ENCODE data around the gene TNIP2.
"Not testable (repeated sequence)": the region's sequence is repeated elsewhere in the genome, so short reads cannot be mapped to it uniquely, and the experiment has no call there.

The TNIP2 gene

DNA sequence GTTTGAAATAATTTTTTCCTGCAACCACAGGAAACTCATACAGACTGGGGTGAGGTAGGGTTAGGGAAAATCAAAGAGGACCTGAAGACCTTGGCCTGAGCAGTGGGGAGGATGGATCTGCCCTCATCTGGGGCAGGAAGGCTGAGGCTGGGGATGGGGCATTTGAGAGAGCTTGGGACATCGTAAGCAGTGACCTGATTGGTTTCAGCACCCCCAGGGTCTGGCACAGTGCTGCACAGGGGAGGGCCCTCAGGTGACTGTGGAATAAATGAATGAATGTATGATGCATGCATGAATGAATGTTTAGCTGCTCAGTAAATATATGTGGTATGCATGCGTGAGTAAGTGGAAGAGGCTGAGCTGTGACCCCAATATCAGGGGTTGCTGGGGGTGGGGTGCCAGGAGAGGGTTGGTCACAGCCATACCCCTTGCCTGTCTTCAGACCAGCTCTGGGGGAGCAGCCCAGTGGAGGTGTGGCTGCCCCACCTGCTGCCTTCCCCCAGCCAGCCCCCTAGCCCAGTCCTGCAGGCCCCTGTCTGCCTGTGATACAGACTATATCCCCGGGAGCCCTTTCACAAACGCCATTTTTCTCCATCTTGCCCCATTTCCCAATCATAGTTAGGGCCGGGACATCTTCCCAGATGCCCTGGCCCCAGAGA, 11.0 kb upstream of the TNIP2 start:
- no peaks in the 10 kb centered on the region for H3K79me1 ChIP-seq (replicated peaks; ENCODE audit: low read length, poor library complexity, severe bottlenecking)
- 94% methylated on average over 5 of the region's 5 CpGs for WGBS

DNA sequence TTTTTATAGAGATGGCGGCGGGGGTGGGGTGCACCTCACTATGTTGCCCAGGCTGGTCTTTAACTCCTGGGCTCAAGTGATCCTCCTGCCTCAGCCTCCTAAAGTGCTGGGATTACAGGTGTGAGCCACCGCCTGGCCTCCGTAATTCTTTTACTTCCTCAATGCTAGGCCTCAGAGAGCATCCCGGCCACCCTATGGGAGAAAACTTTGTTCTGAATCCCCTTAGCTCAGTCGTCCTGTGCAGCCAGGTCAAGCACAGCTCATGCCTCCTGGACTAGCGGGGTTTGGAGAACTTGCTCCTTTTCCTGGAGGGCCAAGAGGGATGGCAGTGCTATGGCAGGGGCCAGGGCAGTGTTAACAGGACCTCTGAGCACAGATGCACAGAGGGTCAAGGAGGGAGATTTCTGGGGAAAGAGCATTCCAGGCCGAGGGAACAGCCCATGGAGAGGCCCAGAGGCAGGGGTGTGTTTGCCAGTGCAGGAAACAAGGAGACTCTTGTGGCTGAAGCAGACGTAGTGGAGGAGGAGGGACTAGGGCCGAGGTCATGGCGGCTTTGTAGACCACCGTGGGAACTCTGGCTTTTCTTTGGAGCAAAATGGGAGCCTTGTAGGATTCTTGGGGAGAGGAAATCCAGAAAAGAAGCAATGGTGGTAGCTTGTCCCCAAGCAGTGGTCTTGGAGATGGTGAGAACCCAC, 9.8 kb upstream of the TNIP2 start:
- Histone ChIP-seq H2BK15ac (ENCODE audit: low read depth, poor library complexity, severe bottlenecking) (no peak overlapping the region), H3K4me3 (ENCODE audit: insufficient read depth in 1 of 2, low read depth in 1 of 2, low read length in 2 of 2) (no peak overlapping the region), H3K4ac (ENCODE audit: low read depth in 1 of 2, low read length in 2 of 2) (no peak overlapping the region), H2AFZ (ENCODE audit: low read depth, low read length) (no peak overlapping the region), H3K18ac (ENCODE audit: low read depth in 1 of 2, low read length in 2 of 2) (no peak overlapping the region), H3K79me1 (replicated peaks; ENCODE audit: low read length, poor library complexity, severe bottlenecking) (no peaks in the 10 kb centered on the region), H4K91ac (ENCODE audit: low read length) (no peak overlapping the region), H3K23ac (ENCODE audit: low read length in 2 of 2) (no peak overlapping the region), H4K8ac (ENCODE audit: low read length) (no peak overlapping the region), H3K4me1 (ENCODE audit: control insufficient read depth, insufficient read depth, low read depth, low read length) (peaks cover 9% of the 10 kb centered on the region), H3K36me3 (ENCODE audit: control insufficient read depth in 1 of 2, insufficient read depth in 2 of 2, low read depth in 1 of 2, low read length in 2 of 2) (no peaks in the 10 kb centered on the region), H3K27ac (ENCODE audit: low read length, poor library complexity, severe bottlenecking) (no peak overlapping the region), H2AK5ac (ENCODE audit: low read length, severe bottlenecking) (no peak overlapping the region), H2BK12ac (ENCODE audit: low read length in 2 of 2) (no peak overlapping the region), H3K9ac (ENCODE audit: low read length) (no peak overlapping the region), H3K4me2 (ENCODE audit: low read length, poor library complexity, severe bottlenecking) (no peak overlapping the region), H3K27me3 (ENCODE audit: control insufficient read depth in 1 of 2, insufficient read depth in 1 of 2, low read length in 2 of 2) (peaks cover 0 to 6% of the 10 kb centered on the region in 2 experiments), H2BK5ac (ENCODE audit: low read depth, low read length, poor library complexity, severe bottlenecking) (no peak overlapping the region), H3K9me3 (ENCODE audit: control insufficient read depth, low read length) (no peaks in the 10 kb centered on the region), H2BK120ac (ENCODE audit: low read depth, low read length) (no peak overlapping the region), H3K14ac (ENCODE audit: low read length in 2 of 2) (no peak overlapping the region)
- DNase-seq, result no peak
- WGBS, result 91% methylated on average over 12 of the region's 12 CpGs

More for the DNA sequence above, 11.0 kb upstream of the TNIP2 start:
- no peak overlapping the region for H2BK15ac ChIP-seq (ENCODE audit: low read depth, poor library complexity, severe bottlenecking)
- H3K4me3 ChIP-seq (ENCODE audit: insufficient read depth in 1 of 2, low read depth in 1 of 2, low read length in 2 of 2), result no peak overlapping the region
- H3K9ac ChIP-seq (ENCODE audit: low read length), result no peak overlapping the region
- no peak overlapping the region for H2AK5ac ChIP-seq (ENCODE audit: low read length, severe bottlenecking)
- no peak overlapping the region for H4K91ac ChIP-seq (ENCODE audit: low read length)
- H3K14ac ChIP-seq (ENCODE audit: low read length in 2 of 2), result no peak overlapping the region
- H2BK120ac ChIP-seq (ENCODE audit: low read depth, low read length), result no peak overlapping the region
- H4K8ac ChIP-seq (ENCODE audit: low read length), result no peak overlapping the region
- H3K4me2 ChIP-seq (ENCODE audit: low read length, poor library complexity, severe bottlenecking), result no peak overlapping the region
- no peaks in the 10 kb centered on the region for H3K9me3 ChIP-seq (ENCODE audit: control insufficient read depth, low read length)
- H3K4ac ChIP-seq (ENCODE audit: low read depth in 1 of 2, low read length in 2 of 2), result no peak overlapping the region
- no peak overlapping the region for H3K18ac ChIP-seq (ENCODE audit: low read depth in 1 of 2, low read length in 2 of 2)
- peaks cover 9% of the 10 kb centered on the region for H3K4me1 ChIP-seq (ENCODE audit: control insufficient read depth, insufficient read depth, low read depth, low read length)
- peaks cover 0 to 6% of the 10 kb centered on the region in 2 experiments for H3K27me3 ChIP-seq (ENCODE audit: control insufficient read depth in 1 of 2, insufficient read depth in 1 of 2, low read length in 2 of 2)
- no peak overlapping the region for H3K27ac ChIP-seq (ENCODE audit: low read length, poor library complexity, severe bottlenecking)
- H3K23ac ChIP-seq (ENCODE audit: low read length in 2 of 2), result no peak overlapping the region
- no peak overlapping the region for H2BK12ac ChIP-seq (ENCODE audit: low read length in 2 of 2)
- no peak for DNase-seq
- no peak overlapping the region for H2AFZ ChIP-seq (ENCODE audit: low read depth, low read length)
- H3K36me3 ChIP-seq (ENCODE audit: control insufficient read depth in 1 of 2, insufficient read depth in 2 of 2, low read depth in 1 of 2, low read length in 2 of 2), result no peaks in the 10 kb centered on the region
- no peak overlapping the region for H2BK5ac ChIP-seq (ENCODE audit: low read depth, low read length, poor library complexity, severe bottlenecking)

DNA sequence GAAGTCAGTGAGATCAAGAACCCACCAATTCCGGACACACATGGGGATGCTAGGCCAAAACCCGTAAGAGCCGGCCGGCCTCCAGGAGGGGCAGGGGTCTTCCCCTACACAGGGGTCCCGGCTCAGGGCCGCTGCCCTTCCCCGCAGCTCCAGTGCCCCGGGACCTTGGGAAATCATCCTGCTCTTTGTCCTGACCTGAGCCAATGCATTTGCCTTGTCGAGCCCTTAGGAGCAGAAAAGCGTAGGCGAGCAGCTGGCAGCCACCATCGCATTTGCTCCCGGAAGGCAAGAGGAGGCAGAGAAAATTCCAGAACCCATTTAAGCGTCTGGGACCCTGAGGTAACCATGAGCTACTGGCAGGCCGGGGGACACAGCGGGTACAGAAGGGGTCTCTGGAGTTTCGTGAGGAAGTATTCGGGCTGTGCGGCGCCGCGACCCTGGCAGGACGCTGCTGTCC, 7.4 kb upstream of the TNIP2 start:
- peaks cover 5% of the 10 kb centered on the region for H3K4me1 ChIP-seq (ENCODE audit: control insufficient read depth, insufficient read depth, low read depth, low read length)
- peak overlapping the region; percentile 91 for H2BK15ac ChIP-seq (ENCODE audit: low read depth, poor library complexity, severe bottlenecking)
- H4K8ac ChIP-seq (ENCODE audit: low read length), result peak overlapping the region; percentile 97
- peak overlapping the region; percentile 69 to 88 for H3K4ac ChIP-seq (ENCODE audit: low read depth in 1 of 2, low read length in 2 of 2)
- no peak overlapping the region for H3K23ac ChIP-seq (ENCODE audit: low read length in 2 of 2)
- peaks cover 0 to 6% of the 10 kb centered on the region in 2 experiments for H3K27me3 ChIP-seq (ENCODE audit: control insufficient read depth in 1 of 2, insufficient read depth in 1 of 2, low read length in 2 of 2)
- no peaks in the 10 kb centered on the region for H3K36me3 ChIP-seq (ENCODE audit: control insufficient read depth in 1 of 2, insufficient read depth in 2 of 2, low read depth in 1 of 2, low read length in 2 of 2)
- H2BK5ac ChIP-seq (ENCODE audit: low read depth, low read length, poor library complexity, severe bottlenecking), result no peak overlapping the region
- peak overlapping the region; percentile 36 for H2AFZ ChIP-seq (ENCODE audit: low read depth, low read length)
- H3K9me3 ChIP-seq (ENCODE audit: control insufficient read depth, low read length), result no peaks in the 10 kb centered on the region
- no peak for DNase-seq
- H3K18ac ChIP-seq (ENCODE audit: low read depth in 1 of 2, low read length in 2 of 2), result peak overlapping the region; percentile 59 to 77
- H3K9ac ChIP-seq (ENCODE audit: low read length), result peak overlapping the region; percentile 84
- no peak overlapping the region for H3K27ac ChIP-seq (ENCODE audit: low read length, poor library complexity, severe bottlenecking)
- H3K4me2 ChIP-seq (ENCODE audit: low read length, poor library complexity, severe bottlenecking), result peak overlapping the region; percentile 86
- H2BK12ac ChIP-seq (ENCODE audit: low read length in 2 of 2), result peak overlapping the region; percentile 38 to 87
- peak overlapping the region; percentile 21 to 78 for H3K4me3 ChIP-seq (ENCODE audit: insufficient read depth in 1 of 2, low read depth in 1 of 2, low read length in 2 of 2)
- peak overlapping the region; percentile 93 for H4K91ac ChIP-seq (ENCODE audit: low read length)
- no peak overlapping the region for H3K14ac ChIP-seq (ENCODE audit: low read length in 2 of 2)
- H2AK5ac ChIP-seq (ENCODE audit: low read length, severe bottlenecking), result no peak overlapping the region
- WGBS, result 92% methylated on average over 23 of the region's 23 CpGs
- H2BK120ac ChIP-seq (ENCODE audit: low read depth, low read length), result peak overlapping the region; percentile 30
- no peaks in the 10 kb centered on the region for H3K79me1 ChIP-seq (replicated peaks; ENCODE audit: low read length, poor library complexity, severe bottlenecking)

DNA sequence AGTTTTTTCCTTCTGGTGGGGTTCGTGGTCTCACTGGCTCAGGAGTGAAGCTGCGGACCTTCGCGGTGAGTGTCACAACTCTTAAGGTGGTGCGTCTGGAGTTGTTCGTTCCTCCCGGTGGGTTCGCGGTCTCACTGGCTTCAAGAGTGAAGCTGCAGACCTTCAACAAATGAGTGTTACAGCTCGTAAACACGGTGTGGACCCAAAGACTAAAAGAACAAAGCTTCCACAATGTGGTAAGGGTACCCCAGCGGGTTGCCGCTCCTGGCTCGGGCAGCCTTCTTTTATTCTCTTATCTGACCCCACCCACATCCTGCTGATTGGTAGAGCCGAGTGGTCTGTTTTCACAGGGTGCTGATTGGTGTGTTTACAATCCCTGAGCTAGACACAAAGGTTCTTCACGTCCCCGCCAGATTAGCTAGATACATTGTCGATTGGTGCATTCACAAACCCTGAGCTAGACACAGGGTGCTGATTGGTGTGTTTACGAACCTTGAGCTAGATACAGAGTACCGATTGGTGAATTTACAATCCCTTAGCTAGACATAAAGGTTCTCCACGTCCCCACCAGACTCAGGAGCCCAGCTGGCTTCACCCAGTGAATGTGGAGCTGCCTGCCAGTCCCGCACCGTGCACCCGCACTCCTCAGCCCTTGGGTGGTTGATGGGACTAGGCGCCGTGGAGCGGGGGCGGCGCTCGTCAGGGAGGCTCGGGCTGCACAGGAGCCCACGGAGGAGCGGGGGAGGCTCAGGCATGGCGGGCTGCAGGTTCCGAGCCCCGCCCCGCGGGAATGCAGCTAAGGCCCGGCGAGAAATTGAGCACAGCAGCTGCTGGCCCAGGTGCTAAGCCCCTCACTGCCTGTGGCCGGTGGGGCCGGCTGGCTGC, 6.6 kb upstream of the TNIP2 start:
- not testable (repeated sequence) for H3K4me3 ChIP-seq (ENCODE audit: insufficient read depth in 1 of 2, low read depth in 1 of 2, low read length in 2 of 2); H2AK5ac ChIP-seq (ENCODE audit: low read length, severe bottlenecking); DNase-seq; H2BK120ac ChIP-seq (ENCODE audit: low read depth, low read length); H4K91ac ChIP-seq (ENCODE audit: low read length); H3K4me2 ChIP-seq (ENCODE audit: low read length, poor library complexity, severe bottlenecking); H3K79me1 ChIP-seq (replicated peaks; ENCODE audit: low read length, poor library complexity, severe bottlenecking); H3K9me3 ChIP-seq (ENCODE audit: control insufficient read depth, low read length); H3K14ac ChIP-seq (ENCODE audit: low read length in 2 of 2); H3K23ac ChIP-seq (ENCODE audit: low read length in 2 of 2); H2AFZ ChIP-seq (ENCODE audit: low read depth, low read length); H3K27ac ChIP-seq (ENCODE audit: low read length, poor library complexity, severe bottlenecking); H2BK5ac ChIP-seq (ENCODE audit: low read depth, low read length, poor library complexity, severe bottlenecking); H3K27me3 ChIP-seq (ENCODE audit: control insufficient read depth in 1 of 2, insufficient read depth in 1 of 2, low read length in 2 of 2); H3K4ac ChIP-seq (ENCODE audit: low read depth in 1 of 2, low read length in 2 of 2); H3K4me1 ChIP-seq (ENCODE audit: control insufficient read depth, insufficient read depth, low read depth, low read length); H3K36me3 ChIP-seq (ENCODE audit: control insufficient read depth in 1 of 2, insufficient read depth in 2 of 2, low read depth in 1 of 2, low read length in 2 of 2); H4K8ac ChIP-seq (ENCODE audit: low read length); H2BK12ac ChIP-seq (ENCODE audit: low read length in 2 of 2); H3K18ac ChIP-seq (ENCODE audit: low read depth in 1 of 2, low read length in 2 of 2); H2BK15ac ChIP-seq (ENCODE audit: low read depth, poor library complexity, severe bottlenecking); H3K9ac ChIP-seq (ENCODE audit: low read length)
- WGBS, result 96% methylated on average over 42 of the region's 42 CpGs
